DMS153 treated with DMSO at 0.1 percent for 48 hours (cell line): ENCODE results near the gene LIF.
A peak's percentile ranks its signal among the peaks of the same experiment; 100 is the strongest.

ENCODE experiments used
- DNase-seq: peaks from one replicate; lab custom pipeline; 2025; ENCODE audit not compliant: unreplicated experiment; lab: John Stamatoyannopoulos, UW

Gene LIF

DNA sequence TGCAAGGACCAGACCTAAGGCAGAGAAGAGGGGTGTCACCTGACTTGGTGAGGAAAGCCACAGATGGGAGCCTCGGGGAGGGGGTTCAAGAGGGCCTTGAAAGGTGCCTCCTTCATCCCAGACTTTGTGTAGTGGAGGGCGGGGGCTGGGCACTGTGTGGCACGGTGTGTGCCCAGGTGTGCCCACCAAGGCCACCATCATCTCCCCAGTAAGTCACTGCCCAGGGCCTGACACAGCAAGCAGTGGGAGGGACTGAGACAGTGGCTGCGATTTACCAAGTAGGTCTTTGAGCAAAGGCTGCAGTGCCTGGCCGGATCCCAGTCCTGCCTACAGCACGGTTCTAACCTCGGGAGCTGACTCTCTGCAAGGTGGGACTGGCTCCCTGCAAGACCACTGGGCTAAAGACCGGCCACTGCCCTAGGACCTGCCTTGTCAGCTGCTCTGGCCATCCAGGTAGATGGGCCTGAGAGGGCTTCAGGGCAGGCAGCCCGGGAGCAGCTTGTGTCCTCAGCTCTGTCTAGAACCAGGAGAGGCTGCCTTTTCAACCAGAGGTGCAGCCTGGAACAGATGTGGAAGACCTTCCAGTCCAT lies 18.7 kb upstream of the LIF start:
- no peak for DNase-seq

GRCh38 chr22:30263883-30264282 lies 17.3 kb upstream of the LIF start:
- no peak for DNase-seq

- DNase-seq, result peak; percentile 38
Observed at GRCh38 chr22:30262917-30263741, 16.6 kb upstream of the LIF start.

- no peak for DNase-seq
Observed at GRCh38 chr22:30262112-30262511, 15.6 kb upstream of the LIF start.

- no peak for DNase-seq
Observed at GRCh38 chr22:30261134-30261533, 14.6 kb upstream of the LIF start.

GRCh38 chr22:30260682-30261081 lies 14.1 kb upstream of the LIF start:
- DNase-seq, result no peak

- no peak for DNase-seq
Observed at GRCh38 chr22:30260276-30260675, 13.7 kb upstream of the LIF start.

GRCh38 chr22:30254314-30254713 lies 7.8 kb upstream of the LIF start:
- DNase-seq, result no peak

GRCh38 chr22:30253205-30253852 lies 6.8 kb upstream of the LIF start:
- DNase-seq, result peak; percentile 26

DNA sequence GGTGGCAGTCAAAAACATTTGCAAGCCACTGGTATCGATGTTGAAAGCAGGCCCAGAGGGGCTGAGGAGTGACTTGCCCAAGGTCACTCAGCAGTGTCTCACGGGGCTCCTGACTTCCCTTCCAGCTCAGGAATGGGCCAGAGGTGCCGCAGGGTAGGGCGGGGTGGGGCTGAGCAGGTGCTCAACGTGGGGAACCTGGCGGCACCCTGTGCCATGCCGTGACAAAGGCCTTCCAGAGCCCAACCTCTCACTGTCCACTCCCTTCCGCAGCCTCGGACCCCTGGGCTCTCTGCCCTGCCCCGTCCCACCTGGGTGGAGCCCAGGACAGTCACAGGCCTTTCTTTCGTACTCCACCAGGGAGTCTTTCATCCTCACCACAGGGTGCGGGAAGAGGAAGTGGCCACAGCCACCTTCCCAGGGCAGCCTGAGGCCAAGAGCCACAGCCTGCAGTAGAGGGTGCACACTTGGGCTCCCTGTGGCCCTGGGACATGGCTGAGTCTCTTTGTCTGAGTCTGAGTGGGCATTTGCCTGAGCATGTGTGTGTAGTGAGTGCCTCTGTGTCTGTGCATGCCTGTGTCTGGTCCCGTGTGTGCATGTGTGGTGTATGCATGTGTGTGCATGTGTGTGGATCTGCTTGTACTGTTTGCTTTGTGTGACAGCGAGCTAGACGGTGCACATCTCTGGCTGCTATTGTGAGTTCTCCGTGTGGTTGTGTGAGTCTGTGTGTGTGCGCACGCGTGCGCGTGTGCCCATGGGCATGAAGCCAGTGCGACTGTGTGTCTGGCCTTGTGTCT lies 6.0 kb upstream of the LIF start:
- no peak for DNase-seq

- no peak for DNase-seq
Observed at GRCh38 chr22:30251711-30252110, 5.2 kb upstream of the LIF start.

DNA sequence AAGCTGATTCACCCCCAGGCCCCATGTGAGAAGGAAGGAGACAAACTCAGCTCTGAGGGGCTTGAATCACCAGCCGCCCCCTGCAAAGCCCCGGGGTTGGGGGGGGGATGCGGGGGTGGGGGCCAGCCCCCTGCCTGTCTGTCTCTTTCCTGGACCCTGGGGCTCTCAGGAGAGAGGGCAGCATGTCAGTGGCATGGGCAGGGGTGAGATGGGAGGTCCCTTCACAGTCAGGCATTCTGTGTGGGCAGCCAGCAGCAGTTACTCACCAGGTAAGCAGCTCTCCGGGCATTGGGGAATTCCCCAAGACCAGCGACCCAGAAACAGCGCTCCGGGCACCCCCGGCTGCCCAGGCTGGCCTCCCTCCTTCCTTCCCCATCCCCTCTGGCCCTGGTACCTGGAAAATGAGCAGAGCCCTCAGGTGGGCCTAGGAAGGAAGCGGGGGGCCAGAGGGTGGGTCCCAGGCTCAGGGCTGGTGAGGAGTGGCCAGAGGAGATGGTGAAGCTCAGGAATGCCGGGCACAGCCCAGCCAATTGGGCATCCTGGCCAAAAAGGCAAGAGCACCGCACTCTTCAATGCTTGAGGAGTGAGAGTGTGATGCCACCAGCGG lies 4.2 kb upstream of the LIF start:
- no peak for DNase-seq

DNA sequence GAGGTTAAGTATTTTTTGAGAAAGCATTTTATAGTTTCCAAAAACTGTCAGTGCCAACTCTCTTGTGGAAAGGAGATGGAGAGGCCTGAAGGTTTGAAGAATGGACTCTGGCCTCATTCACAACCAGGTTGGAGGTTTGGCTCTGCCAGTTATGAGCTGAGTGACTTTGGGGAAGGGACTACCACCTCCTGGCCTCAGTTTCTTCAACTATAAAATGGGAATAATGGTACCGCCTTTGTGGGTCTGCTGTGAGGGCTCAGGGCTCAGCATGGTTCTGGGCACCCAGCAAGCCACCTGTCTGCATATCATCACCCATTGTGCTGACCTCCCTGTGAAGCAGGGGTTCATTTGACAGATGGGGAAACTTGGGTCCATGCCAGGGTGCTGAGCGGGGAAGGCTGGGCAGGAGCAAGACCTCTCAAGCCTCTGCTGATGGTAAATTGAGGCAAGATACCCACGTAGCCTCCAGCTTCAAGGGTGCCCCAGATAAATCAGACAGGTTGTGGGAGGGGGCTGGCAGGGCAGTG lies 3.5 kb upstream of the LIF start:
- no peak for DNase-seq

- no peak for DNase-seq
Observed at GRCh38 chr22:30249049-30250038, 2.8 kb upstream of the LIF start.

- DNase-seq, result no peak
Observed at GRCh38 chr22:30248484-30248883, 1.9 kb upstream of the LIF start.

- no peak for DNase-seq
Observed at GRCh38 chr22:30247974-30248373, 1.4 kb upstream of the LIF start.

DNA sequence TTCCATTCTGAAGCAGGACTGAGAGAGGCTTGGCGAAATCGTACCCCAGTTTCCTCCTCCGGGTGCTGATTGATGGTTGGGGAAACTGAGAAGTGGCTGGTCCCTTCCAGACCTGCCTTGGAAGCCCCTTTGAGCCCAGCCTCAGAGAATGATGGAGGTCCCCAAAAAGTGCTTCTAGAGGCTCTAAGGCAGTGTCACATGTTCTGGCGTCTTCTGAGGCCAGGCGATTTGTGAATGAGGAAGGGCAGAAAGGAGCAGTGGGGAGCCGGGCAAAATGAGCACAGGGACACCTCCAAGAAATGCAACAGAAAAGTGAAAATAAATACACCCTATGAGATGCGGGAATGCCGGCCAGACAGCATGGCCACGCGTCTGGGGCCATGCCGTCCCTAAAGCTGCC lies 1.0 kb upstream of the LIF start:
- no peak for DNase-seq

- no peak for DNase-seq
Observed at GRCh38 chr22:30246814-30247376, 336 bp upstream of the LIF start.
